Measurements from ENCODE around the gene CDC45. TPM values are rescaled to one million over a fixed set of nuclear protein-coding genes. Genes with fewer than 3 reads are reported as not detected.

CDC45 gene
- total RNA-seq, 2 donors from 2014 or later: 0.99 TPM; not detected in 1

DNA sequence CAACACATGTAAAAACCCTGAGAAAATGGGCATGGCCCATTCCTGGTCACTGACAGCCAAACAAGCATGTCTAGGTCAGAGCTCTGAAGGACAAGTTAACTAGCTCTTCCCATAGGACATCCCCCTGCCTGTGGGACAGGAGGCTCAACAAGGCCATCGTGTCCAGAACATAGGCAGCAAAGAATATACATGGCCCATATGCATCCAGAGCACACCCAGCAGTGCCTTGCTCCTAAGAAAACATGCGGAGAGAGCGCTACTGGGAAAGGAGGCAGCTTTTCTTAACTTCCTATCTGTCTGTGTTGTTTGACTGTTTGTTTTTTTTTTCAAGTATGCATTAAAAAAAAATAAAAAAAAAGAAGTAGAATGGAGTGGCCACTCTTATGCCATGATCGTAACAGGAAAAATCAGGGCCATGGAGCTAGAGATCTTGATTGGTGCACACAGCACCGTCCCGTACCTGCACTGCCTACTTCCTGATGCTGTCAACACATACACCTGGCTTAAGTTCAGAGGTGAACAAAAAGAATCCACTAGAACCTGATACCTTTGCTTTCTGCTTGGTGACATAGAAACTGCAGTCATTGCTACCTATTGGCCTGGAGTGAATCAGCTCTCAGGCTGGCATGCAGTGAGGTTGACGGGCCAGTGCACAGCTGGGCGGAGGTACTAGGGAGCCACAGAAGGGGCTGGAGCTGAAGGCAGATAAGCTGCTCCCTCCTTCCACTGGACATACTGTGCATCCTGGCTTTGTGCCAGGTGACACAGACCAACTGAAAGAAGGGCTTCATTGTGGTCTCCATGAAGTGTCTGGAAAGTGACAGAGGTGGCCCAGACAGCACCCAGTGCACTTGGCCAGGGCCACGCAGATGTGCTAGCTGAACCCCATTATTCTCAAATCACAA, 12.6 kb upstream of the CDC45 start:
- no peaks in the 10 kb centered on the region for H3K9me3 ChIP-seq
- H3K4me3 ChIP-seq: no peak overlapping the region
- no peaks in the 10 kb centered on the region for H3K27me3 ChIP-seq (replicated peaks; ENCODE audit: insufficient read depth)
- TF ChIP-seq, protein P1, sequence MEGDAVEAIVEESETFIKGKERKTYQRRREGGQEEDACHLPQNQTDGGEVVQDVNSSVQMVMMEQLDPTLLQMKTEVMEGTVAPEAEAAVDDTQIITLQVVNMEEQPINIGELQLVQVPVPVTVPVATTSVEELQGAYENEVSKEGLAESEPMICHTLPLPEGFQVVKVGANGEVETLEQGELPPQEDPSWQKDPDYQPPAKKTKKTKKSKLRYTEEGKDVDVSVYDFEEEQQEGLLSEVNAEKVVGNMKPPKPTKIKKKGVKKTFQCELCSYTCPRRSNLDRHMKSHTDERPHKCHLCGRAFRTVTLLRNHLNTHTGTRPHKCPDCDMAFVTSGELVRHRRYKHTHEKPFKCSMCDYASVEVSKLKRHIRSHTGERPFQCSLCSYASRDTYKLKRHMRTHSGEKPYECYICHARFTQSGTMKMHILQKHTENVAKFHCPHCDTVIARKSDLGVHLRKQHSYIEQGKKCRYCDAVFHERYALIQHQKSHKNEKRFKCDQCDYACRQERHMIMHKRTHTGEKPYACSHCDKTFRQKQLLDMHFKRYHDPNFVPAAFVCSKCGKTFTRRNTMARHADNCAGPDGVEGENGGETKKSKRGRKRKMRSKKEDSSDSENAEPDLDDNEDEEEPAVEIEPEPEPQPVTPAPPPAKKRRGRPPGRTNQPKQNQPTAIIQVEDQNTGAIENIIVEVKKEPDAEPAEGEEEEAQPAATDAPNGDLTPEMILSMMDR (IDR thresholded peaks at IDR 0.05): no peak
- DNase-seq (ENCODE audit: low spot score) (no peak), ATAC-seq (ENCODE audit: insufficient number of reproducible peaks, low FRiP score, low read depth) (no peak)
- no peak overlapping the region for H3K27ac ChIP-seq
- H3K4me1 ChIP-seq (ENCODE audit: control insufficient read depth in 1 of 2, low read depth in 2 of 2): no peaks in the 10 kb centered on the region
- peaks cover 72% of the 10 kb centered on the region for H3K36me3 ChIP-seq

DNA sequence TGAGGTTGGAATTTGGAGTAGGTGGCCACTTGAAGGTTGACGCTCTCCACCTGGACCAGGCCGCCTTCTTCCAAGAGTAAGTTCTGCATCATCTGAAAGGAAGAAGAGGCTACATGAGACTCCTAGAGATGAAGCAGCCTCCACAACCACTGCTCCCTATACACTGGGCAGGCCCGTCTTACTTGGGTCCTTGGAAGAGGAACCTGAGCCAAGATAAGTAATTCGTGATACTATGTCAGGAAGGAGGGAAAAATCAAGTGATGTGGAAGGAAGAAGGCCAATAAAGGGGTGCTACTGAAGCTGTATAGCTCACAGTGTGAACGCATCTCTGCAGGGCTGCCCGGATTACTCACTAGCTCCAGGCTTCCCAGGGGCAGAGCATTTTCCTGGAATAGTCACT, 11.8 kb upstream of the CDC45 start:
- peaks cover 76% of the 10 kb centered on the region for H3K36me3 ChIP-seq

DNA sequence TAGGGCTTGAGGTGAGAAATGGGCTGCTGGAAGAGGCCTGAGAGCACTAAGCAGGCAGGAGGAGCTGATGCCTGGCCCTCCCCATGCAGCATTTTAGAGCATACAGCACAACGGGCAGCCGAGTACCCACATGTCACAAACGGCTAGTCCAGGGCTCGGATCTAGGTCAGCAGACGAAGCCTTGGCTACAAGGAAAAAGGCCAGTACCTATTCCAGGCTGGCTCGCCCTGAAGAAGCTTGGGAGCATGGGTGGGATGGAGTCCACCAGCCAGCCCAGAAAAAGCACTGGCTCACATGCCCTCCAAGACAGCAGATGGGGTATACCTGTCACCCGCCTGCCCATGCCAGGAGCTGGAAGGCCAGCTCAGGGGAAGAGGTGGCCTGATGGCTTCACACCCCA, 10.3 kb upstream of the CDC45 start:
- Histone ChIP-seq H3K36me3 (peaks cover 83% of the 10 kb centered on the region), H3K27ac (no peak overlapping the region), H3K4me1 (ENCODE audit: control insufficient read depth in 1 of 2, low read depth in 2 of 2) (no peaks in the 10 kb centered on the region), H3K9me3 (no peaks in the 10 kb centered on the region), H3K27me3 (replicated peaks; ENCODE audit: insufficient read depth) (no peaks in the 10 kb centered on the region), H3K4me3 (no peak overlapping the region)
- TF ChIP-seq, protein P1 (IDR thresholded peaks at IDR 0.05): no peak
- DNase-seq (ENCODE audit: low spot score) (no peak), ATAC-seq (ENCODE audit: insufficient number of reproducible peaks, low FRiP score, low read depth) (no peak)

More for the DNA sequence above, 11.8 kb upstream of the CDC45 start:
- Histone ChIP-seq H3K4me1 (ENCODE audit: control insufficient read depth in 1 of 2, low read depth in 2 of 2) (no peaks in the 10 kb centered on the region), H3K4me3 (no peak overlapping the region), H3K27ac (no peak overlapping the region), H3K9me3 (no peaks in the 10 kb centered on the region), H3K27me3 (replicated peaks; ENCODE audit: insufficient read depth) (no peaks in the 10 kb centered on the region)
- ATAC-seq (ENCODE audit: insufficient number of reproducible peaks, low FRiP score, low read depth) (no peak), DNase-seq (ENCODE audit: low spot score) (no peak)
- TF ChIP-seq, protein P1 (IDR thresholded peaks at IDR 0.05): no peak

DNA sequence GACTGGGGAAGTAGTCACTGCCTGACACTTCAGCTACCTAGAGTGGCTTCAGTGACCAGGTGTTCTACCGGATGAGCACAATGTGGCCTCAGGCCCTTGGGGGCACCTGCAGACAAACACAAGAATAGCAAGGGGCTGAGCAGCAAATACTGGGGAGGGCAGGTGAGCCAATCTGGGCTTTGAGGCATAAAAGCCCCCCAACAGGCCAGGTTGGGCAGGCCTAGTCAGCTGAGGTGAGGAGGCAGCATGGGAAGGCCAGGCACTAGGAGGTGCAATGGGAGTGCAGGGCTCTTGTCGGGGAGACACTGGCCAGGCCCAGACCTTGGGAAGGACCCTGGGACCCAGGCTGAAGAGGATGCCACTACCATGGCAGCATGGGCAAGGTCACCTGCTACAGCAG, 9.7 kb upstream of the CDC45 start:
- no peaks in the 10 kb centered on the region for H3K27me3 ChIP-seq (replicated peaks; ENCODE audit: insufficient read depth)
- TF ChIP-seq, protein P1 (IDR thresholded peaks at IDR 0.05): no peak

DNA sequence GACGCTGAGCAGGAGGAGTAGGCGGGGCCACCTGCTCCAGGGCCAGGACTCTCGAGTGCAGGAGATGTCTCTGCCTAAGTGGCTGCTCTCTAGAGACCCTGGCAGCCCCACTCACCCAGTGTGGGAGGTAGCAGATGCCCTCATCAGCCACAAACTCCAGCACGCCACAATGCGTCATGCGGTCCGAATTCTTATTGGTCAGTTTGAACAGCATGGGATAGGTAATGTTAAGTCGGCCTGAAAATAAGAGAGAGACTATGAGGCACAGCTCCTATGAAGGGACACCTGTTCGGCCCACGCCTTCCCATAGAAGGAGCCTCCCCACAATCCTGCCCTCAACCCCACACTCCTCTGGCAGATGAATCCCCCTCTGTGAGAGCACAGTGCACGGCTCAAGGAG, 8.1 kb upstream of the CDC45 start:
- H3K27me3 ChIP-seq (replicated peaks; ENCODE audit: insufficient read depth): no peaks in the 10 kb centered on the region
- peaks cover 69% of the 10 kb centered on the region for H3K36me3 ChIP-seq
- no peaks in the 10 kb centered on the region for H3K4me1 ChIP-seq (ENCODE audit: control insufficient read depth in 1 of 2, low read depth in 2 of 2)
- H3K27ac ChIP-seq: no peak overlapping the region
- DNase-seq (ENCODE audit: low spot score): no peak
- TF ChIP-seq, protein P1 (IDR thresholded peaks at IDR 0.05): no peak
- no peak overlapping the region for H3K4me3 ChIP-seq
- H3K9me3 ChIP-seq: no peaks in the 10 kb centered on the region
- ATAC-seq (ENCODE audit: insufficient number of reproducible peaks, low FRiP score, low read depth): no peak

More for the DNA sequence above, 9.7 kb upstream of the CDC45 start:
- Histone ChIP-seq H3K4me3 (no peak overlapping the region), H3K36me3 (peaks cover 78% of the 10 kb centered on the region), H3K9me3 (no peaks in the 10 kb centered on the region), H3K27ac (no peak overlapping the region), H3K4me1 (ENCODE audit: control insufficient read depth in 1 of 2, low read depth in 2 of 2) (no peaks in the 10 kb centered on the region)
- no peak for ATAC-seq (ENCODE audit: insufficient number of reproducible peaks, low FRiP score, low read depth)
- DNase-seq (ENCODE audit: low spot score): no peak
